ENCODE data around the gene EVI5L. TPM values are rescaled to one million over a fixed set of nuclear protein-coding genes. Genes with fewer than 3 reads are reported as not detected.

Gene EVI5L
- total and polyA plus RNA-seq, 2 of the 13 experiments (the other 11 are each of a cell fraction or from before 2014, with no cell fraction given): 1.7 to 2.4 TPM

DNA sequence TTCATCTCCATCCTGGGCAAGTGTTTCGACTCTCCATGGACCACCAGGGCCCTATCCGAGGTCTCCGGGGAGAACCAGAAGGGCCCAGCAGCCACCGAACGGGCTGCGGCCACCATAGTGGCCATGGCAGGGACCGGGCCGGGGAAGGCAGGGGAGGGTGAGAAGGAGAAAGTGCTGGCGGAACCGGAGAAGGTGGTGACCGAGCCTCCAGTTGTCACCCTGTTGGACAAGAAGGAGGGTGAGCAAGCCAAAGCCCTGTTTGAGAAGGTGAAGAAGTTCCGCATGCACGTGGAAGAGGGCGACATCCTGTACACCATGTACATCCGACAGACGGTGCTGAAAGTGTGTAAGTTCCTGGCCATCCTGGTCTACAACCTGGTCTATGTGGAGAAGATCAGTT lies 68.9 kb downstream of the EVI5L start:
- POLR2A ChIA-PET: interaction anchor here (1.4 to 2.8 kb wide), 2 partner anchors 11 to 13 kb away, joined by 4 to 34 read pairs; partner anchors contain the start of gene LRRC8E
- no peaks in the 10 kb centered on the region for H3K27me3 ChIP-seq (ENCODE audit: control insufficient read depth in 1 of 2, insufficient read depth in 2 of 2, low read length in 2 of 2)
- no TSS peak for BruUV-seq (replicated peaks)
- in situ Hi-C loops (cut with HindIII; ENCODE audit: extremely low pct_ligation_motif_present, low pct_unique_long_range_greater_than_20kb) (no loop called here), intact Hi-C loops (cut with micrococcal nuclease; ENCODE audit: unreplicated experiment) (no loop called here)
- H3K79me2 ChIP-seq (ENCODE audit: insufficient read depth, low read length): peaks cover 6% of the 10 kb centered on the region
- H3K4me3 ChIP-seq (replicated peaks in 1 of 3; ENCODE audit: insufficient read depth in 1 of 3, low read depth in 2 of 3, low read length in 3 of 3): no peak overlapping the region
- WGBS (ENCODE audit: low lambda C conversion rate): 97% methylated on average over 14 of the region's 16 CpGs
- no peak overlapping the region for H3K27ac ChIP-seq (ENCODE audit: extremely low read length, insufficient read depth, low read length)
- DNase-seq (ENCODE audit: low spot score) (no peak), FAIRE-seq (no peak), ATAC-seq (no peak)
- H2AFZ ChIP-seq (ENCODE audit: low read length): no peak overlapping the region
- H3K4me1 ChIP-seq (ENCODE audit: insufficient read depth, low read length): peaks cover 49% of the 10 kb centered on the region
- TF ChIP-seq, protein P1, sequence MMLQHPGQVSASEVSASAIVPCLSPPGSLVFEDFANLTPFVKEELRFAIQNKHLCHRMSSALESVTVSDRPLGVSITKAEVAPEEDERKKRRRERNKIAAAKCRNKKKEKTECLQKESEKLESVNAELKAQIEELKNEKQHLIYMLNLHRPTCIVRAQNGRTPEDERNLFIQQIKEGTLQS (CRISPR knock-in tag; IDR thresholded peaks at IDR 0.05): no peak
- no peak for TF ChIP-seq ZNF282 (IDR thresholded peaks at IDR 0.05; ENCODE audit: partially characterized antibody)
- TF ChIP-seq ZNF75D (CRISPR knock-in tag; IDR thresholded peaks at IDR 0.05; ENCODE audit: borderline replicate concordance): no peak
- no peak for TF ChIP-seq RARG (CRISPR knock-in tag; IDR thresholded peaks at IDR 0.05; ENCODE audit: low read depth)
- no peak for TF ChIP-seq HNRNPUL1 (IDR thresholded peaks at IDR 0.05; ENCODE audit: low read depth, low read length)
- peaks cover 9 to 15% of the 10 kb centered on the region in 2 experiments; a peak in 2 of 5 replicates for H3K36me3 ChIP-seq (replicated peaks in 1 of 2; ENCODE audit: control insufficient read depth in 1 of 2, insufficient read depth in 2 of 2, low read length in 2 of 2)
- no peak overlapping the region for H3K4me2 ChIP-seq (ENCODE audit: low read depth, low read length)
- H4K20me1 ChIP-seq (ENCODE audit: insufficient read depth, low read length): no peaks in the 10 kb centered on the region
- CTCF ChIA-PET (ENCODE audit: low intra/inter-chr PET ratio, low total read pairs): no interaction called here
- H3K9me3 ChIP-seq (ENCODE audit: low read length): no peaks in the 10 kb centered on the region
- no peak overlapping the region for H3K9ac ChIP-seq (ENCODE audit: insufficient read depth, low read depth, low read length)

DNA sequence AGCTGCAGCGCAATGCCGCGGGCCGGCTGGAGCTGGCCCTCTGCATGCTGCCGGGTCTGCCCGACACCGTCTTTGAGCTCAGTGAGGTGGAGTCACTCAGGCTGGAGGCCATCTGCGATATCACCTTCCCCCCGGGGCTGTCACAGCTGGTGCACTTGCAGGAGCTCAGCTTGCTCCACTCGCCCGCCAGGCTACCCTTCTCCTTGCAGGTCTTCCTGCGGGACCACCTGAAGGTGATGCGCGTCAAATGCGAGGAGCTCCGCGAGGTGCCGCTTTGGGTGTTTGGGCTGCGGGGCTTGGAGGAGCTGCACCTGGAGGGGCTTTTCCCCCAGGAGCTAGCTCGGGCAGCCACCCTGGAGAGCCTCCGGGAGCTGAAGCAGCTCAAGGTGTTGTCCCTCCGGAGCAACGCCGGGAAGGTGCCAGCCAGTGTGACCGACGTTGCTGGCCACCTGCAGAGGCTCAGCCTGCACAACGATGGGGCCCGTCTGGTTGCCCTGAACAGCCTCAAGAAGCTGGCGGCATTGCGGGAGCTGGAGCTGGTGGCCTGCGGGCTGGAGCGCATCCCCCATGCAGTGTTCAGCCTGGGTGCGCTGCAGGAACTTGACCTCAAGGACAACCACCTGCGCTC lies 69.8 kb downstream of the EVI5L start:
- intact Hi-C loops (cut with micrococcal nuclease; ENCODE audit: unreplicated experiment): no loop called here
- ChIA-PET POLR2A (interaction anchor here (4.7 to 4.9 kb wide), 3 partner anchors 11 to 31 kb away, joined by 52 to 83 read pairs (median 75); partner anchors contain the start of genes LRRC8E and SNAPC2), CTCF (ENCODE audit: low intra/inter-chr PET ratio, low total read pairs) (no interaction called here)
- no peak overlapping the region for H2AFZ ChIP-seq (ENCODE audit: low read length)
- peaks cover 45% of the 10 kb centered on the region for H3K4me1 ChIP-seq (ENCODE audit: insufficient read depth, low read length)
- H3K27me3 ChIP-seq (ENCODE audit: control insufficient read depth in 1 of 2, insufficient read depth in 2 of 2, low read length in 2 of 2): no peaks in the 10 kb centered on the region; a peak in 1 of 5 replicates
- H3K9ac ChIP-seq (ENCODE audit: insufficient read depth, low read depth, low read length): no peak overlapping the region
- H3K79me2 ChIP-seq (ENCODE audit: insufficient read depth, low read length): peaks cover 14% of the 10 kb centered on the region
- ATAC-seq: no peak
- H3K27ac ChIP-seq (ENCODE audit: extremely low read length, insufficient read depth, low read length): no peak overlapping the region
- TF ChIP-seq HOXD1 (CRISPR knock-in tag; IDR thresholded peaks at IDR 0.05) (no peak), NR3C1 (CRISPR knock-in tag; IDR thresholded peaks at IDR 0.05) (no peak), PPARG (CRISPR knock-in tag; conservative IDR thresholded peaks at IDR 0.05) (no peak), AGO2 (optimal IDR thresholded peaks at IDR 0.05; ENCODE audit: low read depth, low read length) (peak; percentile 29), SPEN (CRISPR knock-in tag; IDR thresholded peaks at IDR 0.05; ENCODE audit: low read depth) (no peak), AHR (CRISPR knock-in tag; IDR thresholded peaks at IDR 0.05) (no peak)
- TF ChIP-seq, protein P2, sequence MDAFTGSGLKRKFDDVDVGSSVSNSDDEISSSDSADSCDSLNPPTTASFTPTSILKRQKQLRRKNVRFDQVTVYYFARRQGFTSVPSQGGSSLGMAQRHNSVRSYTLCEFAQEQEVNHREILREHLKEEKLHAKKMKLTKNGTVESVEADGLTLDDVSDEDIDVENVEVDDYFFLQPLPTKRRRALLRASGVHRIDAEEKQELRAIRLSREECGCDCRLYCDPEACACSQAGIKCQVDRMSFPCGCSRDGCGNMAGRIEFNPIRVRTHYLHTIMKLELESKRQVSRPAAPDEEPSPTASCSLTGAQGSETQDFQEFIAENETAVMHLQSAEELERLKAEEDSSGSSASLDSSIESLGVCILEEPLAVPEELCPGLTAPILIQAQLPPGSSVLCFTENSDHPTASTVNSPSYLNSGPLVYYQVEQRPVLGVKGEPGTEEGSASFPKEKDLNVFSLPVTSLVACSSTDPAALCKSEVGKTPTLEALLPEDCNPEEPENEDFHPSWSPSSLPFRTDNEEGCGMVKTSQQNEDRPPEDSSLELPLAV (CRISPR knock-in tag; conservative IDR thresholded peaks at IDR 0.05; ENCODE audit: low read depth): no peak
- H3K36me3 ChIP-seq (replicated peaks in 1 of 2; ENCODE audit: control insufficient read depth in 1 of 2, insufficient read depth in 2 of 2, low read length in 2 of 2): peaks cover 9 to 15% of the 10 kb centered on the region in 2 experiments; a peak in 2 of 5 replicates
- in situ Hi-C loops (cut with HindIII; ENCODE audit: extremely low pct_ligation_motif_present, low pct_unique_long_range_greater_than_20kb): no loop called here
- no peak overlapping the region for H3K4me2 ChIP-seq (ENCODE audit: low read depth, low read length)
- H3K4me3 ChIP-seq (replicated peaks in 1 of 3; ENCODE audit: insufficient read depth in 1 of 3, low read depth in 2 of 3, low read length in 3 of 3): no peak overlapping the region
- no peaks in the 10 kb centered on the region for H3K9me3 ChIP-seq (ENCODE audit: low read length)
- 95% methylated on average over 24 of the region's 34 CpGs for WGBS (ENCODE audit: low lambda C conversion rate)
- no TSS peak for BruUV-seq (replicated peaks)
- DNase-seq (ENCODE audit: low spot score): no peak
- 0 out of 2 replicates have a peak, but pooled peaks cover 4% of the 10 kb centered on the region for H4K20me1 ChIP-seq (ENCODE audit: insufficient read depth, low read length)
- FAIRE-seq: no peak
